ENCODE results near the gene GRB10.

GRCh38 chr7:50594136-50594535 is 188.6 kb downstream of the GRB10 start:
- no peak for TF ChIP-seq EZH2phosphoT487 (IDR thresholded peaks at IDR 0.05; ENCODE audit: low read depth)
- TF ChIP-seq, protein P1, sequence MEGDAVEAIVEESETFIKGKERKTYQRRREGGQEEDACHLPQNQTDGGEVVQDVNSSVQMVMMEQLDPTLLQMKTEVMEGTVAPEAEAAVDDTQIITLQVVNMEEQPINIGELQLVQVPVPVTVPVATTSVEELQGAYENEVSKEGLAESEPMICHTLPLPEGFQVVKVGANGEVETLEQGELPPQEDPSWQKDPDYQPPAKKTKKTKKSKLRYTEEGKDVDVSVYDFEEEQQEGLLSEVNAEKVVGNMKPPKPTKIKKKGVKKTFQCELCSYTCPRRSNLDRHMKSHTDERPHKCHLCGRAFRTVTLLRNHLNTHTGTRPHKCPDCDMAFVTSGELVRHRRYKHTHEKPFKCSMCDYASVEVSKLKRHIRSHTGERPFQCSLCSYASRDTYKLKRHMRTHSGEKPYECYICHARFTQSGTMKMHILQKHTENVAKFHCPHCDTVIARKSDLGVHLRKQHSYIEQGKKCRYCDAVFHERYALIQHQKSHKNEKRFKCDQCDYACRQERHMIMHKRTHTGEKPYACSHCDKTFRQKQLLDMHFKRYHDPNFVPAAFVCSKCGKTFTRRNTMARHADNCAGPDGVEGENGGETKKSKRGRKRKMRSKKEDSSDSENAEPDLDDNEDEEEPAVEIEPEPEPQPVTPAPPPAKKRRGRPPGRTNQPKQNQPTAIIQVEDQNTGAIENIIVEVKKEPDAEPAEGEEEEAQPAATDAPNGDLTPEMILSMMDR (IDR thresholded peaks at IDR 0.05; ENCODE audit: low read depth, low read length), result no peak
